GM12878 (cell line): ENCODE results near the gene VAX1. TPM values are rescaled to one million over a fixed set of nuclear protein-coding genes. Genes with fewer than 3 reads are reported as not detected.

Experiments used
- ATAC-seq: fragments of 200-7000 bp; cut with Tn5 transposase; 3 replicates; pipeline ENCODE4 v1.9.1; 2020; ENCODE audit warnings: mild to moderate bottlenecking, moderate library complexity
- BruUV-seq: library from RNA; stranded (reverse); fragments of 400-500 nt; replicated peaks from 2 replicates; lab custom pipeline; 2021; lab: Mats Ljungman, UMichigan
- CTCF ChIA-PET: fragments of 300-600 bp; sonication (Branson Sonifier 250); formaldehyde crosslinking; extraction: SDS; loops from one replicate; lab custom pipeline; 2021; ENCODE audit warnings: inconsistent platforms; lab: Yijun Ruan, JAX
- POLR2A ChIA-PET: fragments of 350-600 bp; formaldehyde crosslinking; extraction: SDS; loops from one replicate; lab custom pipeline; 2021; ENCODE audit warnings: inconsistent platforms; lab: Charles Lee
- RAD21 ChIA-PET: fragments of 300-600 bp; sonication (Branson Sonifier 250); formaldehyde crosslinking; loops from one replicate; lab custom pipeline; 2023; ENCODE audit warnings: antibody characterized with exemption; ENCODE audit not compliant: unreplicated experiment; lab: Charles Lee
- SMC1A ChIA-PET: fragments of 300-600 bp; sonication (Branson Sonifier 250); formaldehyde crosslinking; loops from one replicate; lab custom pipeline; 2023; ENCODE audit not compliant: unreplicated experiment, uncharacterized antibody; lab: Charles Lee
- DNase-seq: peaks from one replicate; pipeline ENCODE4 v3.0.0-alpha.2; 2011; ENCODE audit warnings: low read depth, low spot score
- FAIRE-seq: peaks from 3 replicates; lab custom pipeline; 2011; peaks lifted over from hg19 to GRCh38; lab: Jason Lieb, UNC
- H2AFZ ChIP-seq: 2 replicates; pipeline ENCODE4 v1.6.0; 2011; ENCODE audit warnings: low read depth, low read length, control low read depth; ENCODE audit not compliant: control insufficient read depth
- H3K27ac ChIP-seq: 2 replicates; pipeline ENCODE4 v1.5.1; 2011; ENCODE audit warnings: control low read depth; ENCODE audit not compliant: control insufficient read depth, insufficient read depth
- H3K27me3 ChIP-seq, 2 experiments: replicated peaks in 1 of 2; 2 replicates each; pipeline versions ENCODE4 v1.6.0 to v1.6.1; 2011; ENCODE audit warnings: low read length in 1 of 2; ENCODE audit not compliant: control insufficient read depth in 2 of 2, insufficient read depth in 2 of 2
- H3K36me3 ChIP-seq, 2 experiments: 2 replicates each; pipeline ENCODE4 v1.5.1; 2011; ENCODE audit warnings: low read length in 1 of 2; ENCODE audit not compliant: control insufficient read depth in 2 of 2, insufficient read depth in 2 of 2
- H3K4me1 ChIP-seq: 2 replicates; pipeline ENCODE4 v1.6.1; 2011; ENCODE audit warnings: mild to moderate bottlenecking, low read length, moderate library complexity, mixed read lengths; ENCODE audit not compliant: control insufficient read depth, insufficient read depth
- H3K4me2 ChIP-seq: 2 replicates; pipeline ENCODE4 v1.6.0; 2011; ENCODE audit warnings: control low read depth; ENCODE audit not compliant: control insufficient read depth, insufficient read depth
- H3K4me3 ChIP-seq: fragments of 200-600 bp; sonication (generic); 2 replicates; pipeline ENCODE4 v1.5.1; 2016
- H3K79me2 ChIP-seq: 2 replicates; pipeline ENCODE4 v1.6.0; 2011; ENCODE audit warnings: low read length; ENCODE audit not compliant: control insufficient read depth, insufficient read depth
- H3K9ac ChIP-seq: 2 replicates; pipeline ENCODE4 v1.8.0; 2011; ENCODE audit warnings: low read length, control low read depth, mixed read lengths; ENCODE audit not compliant: control insufficient read depth, insufficient read depth
- H3K9me3 ChIP-seq: replicated peaks from 3 replicates; pipeline ENCODE4 v1.5.1; 2011; ENCODE audit warnings: mild to moderate bottlenecking, low read length; ENCODE audit not compliant: control insufficient read depth, insufficient read depth
- H4K20me1 ChIP-seq: 2 replicates; pipeline ENCODE4 v1.6.0; 2011; ENCODE audit not compliant: control insufficient read depth, insufficient read depth
- BCL11A ChIP-seq: IDR thresholded peaks from 2 replicates; pipeline ENCODE4 v1.6.1; 2011; ENCODE audit warnings: low read depth, low read length
- BCL3 ChIP-seq: IDR thresholded peaks from 2 replicates; pipeline ENCODE4 v1.6.1; 2011; ENCODE audit warnings: borderline replicate concordance, low read depth, mild to moderate bottlenecking, moderate library complexity, low read length; ENCODE audit not compliant: insufficient read depth, poor library complexity, severe bottlenecking
- CHD4 ChIP-seq: fragments of 200-600 bp; sonication (generic); IDR thresholded peaks from 2 replicates; pipeline ENCODE4 v1.6.1; 2016; ENCODE audit warnings: mild to moderate bottlenecking
- GABPA ChIP-seq: IDR thresholded peaks from 2 replicates; pipeline ENCODE4 v1.6.1; 2014; ENCODE audit warnings: antibody characterized with exemption, low read depth, mild to moderate bottlenecking, inconsistent platforms
- JUNB ChIP-seq: IDR thresholded peaks from 2 replicates; pipeline ENCODE4 v1.6.1; 2016; ENCODE audit warnings: antibody characterized with exemption, mild to moderate bottlenecking
- RELA ChIP-seq: fragments of 450-650 bp; IDR thresholded peaks from 2 replicates; pipeline ENCODE4 v1.8.0; 2014; ENCODE audit warnings: borderline replicate concordance; ENCODE audit not compliant: partially characterized antibody
- SIX5 ChIP-seq: IDR thresholded peaks from 2 replicates; pipeline ENCODE4 v1.6.1; 2011; ENCODE audit warnings: mild to moderate bottlenecking, low read depth, low read length, moderate library complexity; ENCODE audit not compliant: severe bottlenecking
- SRF ChIP-seq, 2 experiments: IDR thresholded peaks; 2 replicates each; pipeline ENCODE4 v1.6.1; 2011; ENCODE audit warnings: low read depth in 2 of 2, low read length in 2 of 2, mild to moderate bottlenecking in 1 of 2, moderate library complexity in 1 of 2
- STAT1 ChIP-seq: fragments of 450-650 bp; conservative IDR thresholded peaks from 2 replicates; pipeline ENCODE4 v1.6.1; 2014; ENCODE audit warnings: antibody characterized with exemption, mild to moderate bottlenecking
- SUPT20H ChIP-seq: IDR thresholded peaks from 2 replicates; pipeline ENCODE4 v1.6.1; 2011; ENCODE audit warnings: low read depth, mild to moderate bottlenecking, low read length, moderate library complexity, borderline replicate concordance; ENCODE audit not compliant: control insufficient read depth
- TCF3 ChIP-seq: IDR thresholded peaks from 2 replicates; pipeline ENCODE4 v1.6.1; 2012; ENCODE audit warnings: low read depth, mild to moderate bottlenecking, low read length, borderline replicate concordance; ENCODE audit not compliant: insufficient read depth
- ZBTB40 ChIP-seq: fragments of 450-650 bp; IDR thresholded peaks from 2 replicates; pipeline ENCODE4 v1.6.1; 2016; ENCODE audit warnings: mild to moderate bottlenecking, moderate library complexity, borderline replicate concordance
- ZNF687 ChIP-seq: fragments of 450-650 bp; IDR thresholded peaks from 2 replicates; pipeline ENCODE4 v1.6.1; 2017; ENCODE audit warnings: mild to moderate bottlenecking, moderate library complexity
- WGBS: methylation state at CpG from one replicate; pipeline ENCODE4 v1.1.6; 2016; ENCODE audit warnings: low lambda C conversion rate; ENCODE audit not compliant: insufficient replicate concordance, insufficient coverage; ENCODE audit errors: missing lambda C conversion rate; 5-methylcytosine and 5-hydroxymethylcytosine counted together
- in situ Hi-C: fragments of 300-500 bp; cut with MboI; formaldehyde crosslinking; loops from 9 replicates; pipeline ENCODE4 v1.14.3; 2018; ENCODE audit warnings: mixed read lengths
- intact Hi-C: fragments of 100-400 bp; cut with micrococcal nuclease; formaldehyde crosslinking; loops from one replicate; pipeline ENCODE4 v1.14.2; 2022; ENCODE audit not compliant: unreplicated experiment
- polyA plus RNA-seq, 11 experiments: library from polyadenylated mRNA; depleted of rRNA in 4 of 11; unstranded in 6 of 11; stranded (reverse) in 5 of 11; fragments of >200 nt; fragmentation: Nextera tagmentation in 4 of 11; fragmentation: Illumina TruSeq in 1 of 11; extraction: Ambion mirVana in 4 of 11; extraction: Trizol in 1 of 11; gene quantifications; 1 replicate in 1 of 11; 2 replicates in 10 of 11; pipeline versions ENCODE4 v1.2.1 to v1.2.3, GENCODE V29; 2011 to 2016; ENCODE audit warnings: inconsistent platforms in 2 of 11, missing spikeins in 2 of 11, low read depth in 1 of 11
- total RNA-seq, 4 experiments: library from RNA; depleted of rRNA in 3 of 4; stranded (reverse); fragments of >200 nt in 3 of 4; fragmentation: Illumina TruSeq in 1 of 4; extraction: Trizol in 1 of 4; gene quantifications; 2 replicates each; pipeline versions ENCODE4 v1.2.1 to v1.2.3, GENCODE V29; 2013 to 2021

The VAX1 gene
- total and polyA plus RNA-seq, 10 of the 15 experiments (the other 5 are each of a cell fraction or from before 2014, with no cell fraction given) = not detected

GRCh38 chr10:117186832-117187615 lies 49.0 kb upstream of the VAX1 start:
- SMC1A ChIA-PET = interaction anchor here (1.0 kb wide), 1 partner anchor 12 kb away, joined by 3 read pairs; no protein-coding TSS in a partner anchor
- intact Hi-C loops (no loop called here), in situ Hi-C loops (no loop called here)
- FAIRE-seq (no peak), DNase-seq (no peak), ATAC-seq (no peak; the same call in 2 of the 3 replicates)
- no peaks in the 10 kb centered on the region for H3K36me3 ChIP-seq
- H3K9me3 ChIP-seq = no peaks in the 10 kb centered on the region
- POLR2A ChIA-PET = no interaction called here
- RAD21 ChIA-PET = interaction anchor here (1.4 kb wide), 1 partner anchor 12 kb away, joined by 3 read pairs; no protein-coding TSS in a partner anchor
- H3K4me3 ChIP-seq = no peak overlapping the region
- no peaks in the 10 kb centered on the region for H4K20me1 ChIP-seq
- H3K27ac ChIP-seq = no peak overlapping the region
- no peak overlapping the region for H3K9ac ChIP-seq
- no peaks in the 10 kb centered on the region for H3K79me2 ChIP-seq
- no peak overlapping the region for H3K4me2 ChIP-seq
- no TSS peak for BruUV-seq
- no peak overlapping the region for H2AFZ ChIP-seq
- CTCF ChIA-PET = interaction anchor here (1.2 to 2.7 kb wide), 4 partner anchors 9 to 226 kb away, joined by 3 to 9 read pairs (median 6); no protein-coding TSS in a partner anchor
- H3K27me3 ChIP-seq = no peaks in the 10 kb centered on the region; a peak in 1 of 4 replicates
- no peaks in the 10 kb centered on the region for H3K4me1 ChIP-seq
- WGBS = 27% methylated on average over 4 of the region's 4 CpGs
- TF ChIP-seq TCF3 = no peak
- TF ChIP-seq SRF (IDR thresholded peaks at IDR 0.05; ENCODE audit: low read depth in 2 of 2, low read length in 2 of 2) = no peak
- peak; percentile 63 for TF ChIP-seq SIX5
- no peak for TF ChIP-seq ZBTB40
- no peak for TF ChIP-seq SUPT20H
- TF ChIP-seq RELA = no peak
- TF ChIP-seq ZNF687 = no peak
- no peak for TF ChIP-seq CHD4
- peak; percentile 14; the same call in 1 of the 2 replicates for TF ChIP-seq GABPA
- no peak for TF ChIP-seq BCL3
- no peak for TF ChIP-seq BCL11A
- TF ChIP-seq STAT1 = no peak
- no peak for TF ChIP-seq JUNB
